ENCODE data around the gene HUNK.
"Not testable (repeated sequence)": the region's sequence is repeated elsewhere in the genome, so short reads cannot be mapped to it uniquely, and the experiment has no call there.

Gene HUNK

DNA sequence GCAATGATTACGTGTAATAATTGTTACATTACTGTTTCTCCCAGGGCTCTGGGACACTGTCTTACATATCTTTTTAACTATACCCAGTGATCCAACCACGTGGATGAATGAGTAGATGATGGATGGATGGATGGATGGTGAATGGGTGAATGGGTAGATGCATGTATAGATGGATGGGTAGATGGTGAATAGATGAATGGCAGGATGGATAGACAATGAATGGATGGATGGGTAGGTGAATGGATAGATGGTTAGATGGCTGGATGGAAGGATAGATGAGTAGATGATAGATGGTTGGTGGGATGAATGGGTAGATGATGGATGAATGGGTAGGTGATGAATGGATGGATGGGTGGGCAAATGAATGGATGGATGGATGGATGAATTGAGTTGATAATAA is 135.9 kb downstream of the HUNK start:
- DNase-seq, result no peak

DNA sequence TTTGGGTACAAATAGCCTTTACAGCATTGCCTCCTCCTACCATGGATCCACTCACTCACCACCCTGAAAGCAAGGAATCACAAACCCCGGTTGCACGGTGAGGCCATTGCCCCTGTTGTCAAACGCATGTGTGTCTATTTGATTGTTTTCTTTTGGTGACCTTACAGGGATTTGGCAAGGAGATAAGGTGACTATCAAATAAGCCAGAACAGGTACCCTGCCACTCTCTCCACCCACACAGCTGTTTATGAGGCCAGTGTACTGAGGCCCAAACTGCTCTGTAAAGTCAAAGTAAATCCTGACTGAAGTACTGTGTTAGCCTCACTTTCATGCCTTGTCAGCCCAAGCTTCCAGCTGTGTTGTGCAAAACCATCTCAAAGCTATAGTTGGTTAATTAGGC is 136.4 kb downstream of the HUNK start:
- DNase-seq, result no peak

DNA sequence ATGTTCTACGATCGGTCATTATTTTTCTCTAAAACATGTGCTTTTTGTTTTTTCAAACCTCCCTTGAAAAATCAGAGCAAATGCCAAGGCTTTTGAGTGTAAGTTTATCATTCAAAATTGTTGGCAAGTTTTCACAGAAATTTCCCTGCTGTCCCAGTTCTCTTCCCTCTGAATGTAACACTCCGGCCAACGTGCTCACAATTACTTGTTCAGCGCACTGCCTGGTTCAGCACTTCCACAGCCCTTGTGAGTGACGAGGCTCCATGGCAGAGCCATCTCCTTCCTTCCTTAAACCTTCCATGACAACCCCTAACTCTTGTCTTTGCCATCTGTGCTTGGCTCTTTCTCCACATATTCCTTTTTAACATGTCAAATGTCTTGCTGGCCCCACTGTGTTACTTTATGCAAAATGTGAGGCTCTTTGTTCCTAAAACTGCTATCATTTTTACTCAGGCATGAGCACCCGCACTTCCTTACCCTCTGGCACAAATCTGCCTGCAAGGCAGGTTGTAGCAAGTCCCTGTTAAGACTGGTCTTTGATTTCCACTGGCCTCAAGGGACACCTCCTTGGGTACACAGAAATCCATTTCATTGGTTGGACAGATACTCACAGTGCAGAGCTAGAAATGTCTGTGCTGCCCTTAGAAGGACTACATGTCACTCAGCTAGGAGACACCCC is 142.8 kb downstream of the HUNK start:
- DNase-seq, result no peak

DNA sequence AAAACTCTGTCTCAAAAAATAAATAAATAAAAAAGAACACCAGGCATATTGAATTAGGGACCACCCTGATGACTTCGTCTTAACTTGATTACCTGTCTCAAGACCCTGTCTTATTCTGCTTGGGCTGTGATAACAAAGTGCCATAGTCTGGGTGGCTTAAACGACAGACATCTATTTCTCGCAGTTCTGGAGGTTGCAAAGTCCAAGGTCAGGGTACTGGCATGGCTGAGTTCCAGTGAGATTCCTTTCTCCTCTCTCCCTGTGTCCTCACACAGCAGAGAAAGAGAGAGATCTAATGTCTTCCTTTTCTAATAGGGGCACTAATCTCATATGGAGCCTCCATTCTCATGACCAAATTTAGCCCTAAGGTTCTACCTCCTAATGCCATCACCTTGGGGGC is 145.6 kb downstream of the HUNK start:
- DNase-seq, result no peak

DNA sequence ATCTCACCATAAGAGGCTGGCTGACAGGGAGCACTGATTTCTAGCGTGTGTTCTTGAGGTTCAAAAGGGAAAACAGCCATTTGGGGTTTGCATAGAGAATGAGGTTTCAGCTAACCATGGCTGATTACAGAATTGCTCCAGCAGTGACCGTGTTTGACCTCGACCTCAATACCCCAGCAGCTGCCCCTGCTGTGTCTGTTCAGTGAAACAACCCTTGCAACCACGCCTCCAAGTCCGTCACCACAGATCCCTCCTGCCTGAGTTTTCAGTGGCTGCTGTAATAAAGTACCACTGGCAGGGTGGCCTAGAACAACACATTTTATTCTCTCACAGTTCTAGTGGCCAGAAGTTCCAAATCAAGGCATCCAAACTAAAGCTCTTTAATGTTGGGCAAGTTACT is 147.7 kb downstream of the HUNK start:
- DNase-seq, result no peak

DNA sequence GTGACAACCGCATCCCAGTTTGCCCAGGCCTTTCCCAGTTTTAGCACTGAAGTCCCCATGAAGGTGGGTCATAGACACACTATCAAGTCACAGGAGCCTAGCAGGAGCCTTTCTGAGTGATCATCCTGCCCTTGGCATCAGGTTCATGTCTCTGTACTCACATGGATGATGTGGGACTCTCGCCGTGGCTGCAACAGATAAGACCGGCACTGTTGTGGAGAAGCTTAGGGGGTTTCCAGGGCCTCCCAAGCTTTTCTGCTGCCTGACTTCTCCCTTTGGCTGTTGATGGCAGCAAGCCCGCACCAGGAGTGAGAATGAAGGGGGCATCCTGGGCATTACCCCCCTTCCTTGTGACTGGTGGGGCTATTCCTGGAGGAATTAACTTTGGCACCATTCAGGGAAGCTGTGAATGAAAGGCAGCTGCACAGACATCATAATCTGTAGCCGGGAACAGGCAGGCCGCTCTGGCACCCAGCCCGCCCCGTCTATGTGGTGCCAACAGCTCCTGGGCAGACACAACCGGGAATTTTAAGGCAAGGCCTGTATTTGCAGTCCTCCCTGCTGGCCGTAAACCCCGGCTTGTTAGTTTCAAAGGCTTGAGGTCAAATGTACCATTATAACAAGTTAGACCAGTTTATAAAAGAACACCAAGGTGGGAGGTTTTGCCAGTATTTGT is 148.6 kb downstream of the HUNK start:
- no peak for DNase-seq

DNA sequence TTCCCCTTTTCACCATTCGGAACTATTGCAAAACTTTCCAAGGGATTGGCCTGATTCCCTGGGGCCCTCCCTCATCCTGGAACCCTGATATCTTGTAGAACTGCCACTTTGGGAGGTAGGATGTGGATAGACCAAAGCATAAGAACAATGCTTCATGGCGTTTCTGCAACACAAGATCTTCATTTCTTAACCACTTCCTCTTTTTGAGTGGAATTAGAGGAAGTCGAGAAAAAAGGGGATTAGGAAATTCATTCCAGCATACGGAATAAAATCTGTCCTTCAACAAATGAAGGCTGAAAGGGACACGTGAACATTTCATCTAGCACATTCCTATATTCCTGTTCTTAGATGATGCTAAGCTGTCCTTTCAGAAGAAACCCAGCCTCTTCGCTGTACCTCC is 149.3 kb downstream of the HUNK start:
- DNase-seq, result peak; percentile 50

DNA sequence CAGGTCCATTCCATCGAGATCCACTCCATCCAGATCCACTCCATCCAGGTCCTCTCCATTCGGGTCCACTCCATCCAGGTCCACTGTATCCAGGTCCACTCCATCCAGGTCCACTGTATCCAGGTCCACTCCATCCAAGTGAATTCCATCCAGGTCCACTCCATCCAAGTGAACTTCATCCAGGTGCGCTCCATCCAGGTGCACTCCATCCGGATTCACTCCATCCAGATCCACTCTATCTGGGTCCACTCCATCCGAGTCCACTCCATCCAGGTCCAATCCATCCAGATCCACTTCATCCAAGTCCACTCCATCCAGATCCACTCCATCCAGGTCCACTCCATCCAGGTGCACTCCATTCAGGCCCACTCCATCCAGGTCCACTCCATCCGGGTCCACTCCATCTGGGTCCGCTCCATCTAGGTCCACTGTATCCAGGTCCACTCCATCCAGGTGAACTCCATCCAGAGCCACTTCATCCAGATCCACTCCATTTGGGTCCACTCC is 157.4 kb downstream of the HUNK start:
- no peak for DNase-seq

DNA sequence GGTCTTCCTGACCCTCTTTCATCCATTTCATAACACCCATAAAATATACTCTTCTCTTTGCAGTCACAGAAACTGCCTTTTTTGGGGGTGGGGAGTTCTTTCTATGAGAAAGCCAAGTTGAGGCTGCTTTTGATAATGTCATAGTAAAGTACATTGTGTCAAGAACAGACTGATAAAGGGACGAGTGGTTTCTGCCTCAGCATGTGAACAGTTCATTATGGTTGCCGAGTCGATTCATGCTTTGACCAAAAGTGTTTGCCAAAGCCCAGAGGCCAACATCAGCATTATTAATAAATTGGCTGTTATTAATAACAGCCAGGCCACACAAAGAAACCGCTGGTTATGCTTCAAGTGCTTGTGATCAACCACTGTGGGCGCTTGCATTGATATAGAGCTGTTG is 162.0 kb downstream of the HUNK start:
- DNase-seq, result no peak

DNA sequence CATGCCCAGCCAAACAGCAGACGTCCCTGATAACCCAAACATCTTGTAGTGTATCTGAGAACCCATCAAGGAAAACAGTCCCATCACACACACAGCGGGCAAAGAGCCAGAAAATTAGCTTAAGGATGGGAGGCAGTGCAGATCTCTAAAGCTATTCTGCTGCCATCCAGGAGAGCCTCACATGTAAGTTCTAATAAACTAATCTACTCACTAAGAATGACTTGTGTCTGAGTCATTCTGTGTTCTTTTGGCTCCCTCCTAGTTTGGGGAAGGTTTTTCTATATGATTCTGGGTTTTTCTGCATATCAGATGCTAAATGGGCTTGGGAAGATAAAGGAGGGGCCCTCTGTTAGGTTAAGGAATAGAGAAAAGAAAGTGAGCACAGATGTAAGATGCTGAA is 162.8 kb downstream of the HUNK start:
- DNase-seq, result no peak

DNA sequence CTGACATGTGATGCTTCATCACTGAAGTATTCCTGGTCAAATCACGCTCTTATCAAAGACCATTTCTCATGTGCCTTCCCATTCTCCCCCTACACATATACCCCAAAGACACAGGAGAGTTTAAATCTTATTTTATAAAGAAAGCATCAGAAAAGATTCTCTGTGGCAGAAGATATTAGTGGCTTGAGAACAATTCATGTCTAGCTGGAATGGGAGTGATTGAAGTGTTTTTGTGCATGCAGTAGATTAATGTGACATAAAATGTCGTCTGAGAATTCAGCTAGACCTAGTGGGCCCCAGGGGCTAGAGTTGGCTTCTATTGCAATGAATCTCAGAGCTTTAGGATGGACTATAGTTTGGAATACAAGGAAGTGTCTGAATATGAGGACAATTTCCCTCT is 163.9 kb downstream of the HUNK start:
- DNase-seq, result no peak

DNA sequence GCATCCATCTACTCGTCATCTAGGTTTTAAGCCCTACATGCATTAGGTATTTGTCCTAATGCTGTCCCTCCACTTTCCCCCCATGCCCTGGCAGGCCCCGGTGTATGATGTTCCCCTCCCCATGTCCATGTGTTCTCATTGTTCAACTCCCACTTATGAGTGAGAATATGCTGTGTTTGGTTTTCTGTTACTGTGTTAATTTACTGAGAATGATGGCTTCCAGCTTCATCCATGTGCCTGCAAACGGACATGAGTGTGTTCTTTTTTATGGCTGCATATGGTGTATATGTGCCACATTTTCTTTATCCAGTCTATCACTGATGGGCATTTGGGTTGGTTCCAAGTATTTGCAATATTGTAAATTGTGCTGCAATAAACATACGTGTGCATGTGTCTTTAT is 165.9 kb downstream of the HUNK start:
- not testable (repeated sequence) for DNase-seq

DNA sequence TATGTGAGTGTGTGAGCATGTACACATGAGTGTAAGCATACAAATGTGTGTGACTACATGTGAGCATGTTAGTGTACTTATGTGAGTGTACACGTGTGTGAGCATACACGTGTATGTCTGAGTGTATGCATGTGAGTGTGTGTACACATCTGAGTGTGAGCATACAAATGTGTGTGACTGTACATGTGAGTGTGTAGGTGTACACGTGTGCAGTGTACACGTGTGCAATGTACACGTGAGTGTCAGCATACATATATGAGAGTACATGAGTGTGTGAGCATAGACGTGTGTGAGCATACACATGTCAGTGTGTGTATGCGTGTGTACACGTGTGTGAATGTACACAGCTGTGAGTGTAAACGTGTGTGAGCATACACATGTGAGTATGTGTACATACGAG is 170.6 kb downstream of the HUNK start:
- no peak for DNase-seq

DNA sequence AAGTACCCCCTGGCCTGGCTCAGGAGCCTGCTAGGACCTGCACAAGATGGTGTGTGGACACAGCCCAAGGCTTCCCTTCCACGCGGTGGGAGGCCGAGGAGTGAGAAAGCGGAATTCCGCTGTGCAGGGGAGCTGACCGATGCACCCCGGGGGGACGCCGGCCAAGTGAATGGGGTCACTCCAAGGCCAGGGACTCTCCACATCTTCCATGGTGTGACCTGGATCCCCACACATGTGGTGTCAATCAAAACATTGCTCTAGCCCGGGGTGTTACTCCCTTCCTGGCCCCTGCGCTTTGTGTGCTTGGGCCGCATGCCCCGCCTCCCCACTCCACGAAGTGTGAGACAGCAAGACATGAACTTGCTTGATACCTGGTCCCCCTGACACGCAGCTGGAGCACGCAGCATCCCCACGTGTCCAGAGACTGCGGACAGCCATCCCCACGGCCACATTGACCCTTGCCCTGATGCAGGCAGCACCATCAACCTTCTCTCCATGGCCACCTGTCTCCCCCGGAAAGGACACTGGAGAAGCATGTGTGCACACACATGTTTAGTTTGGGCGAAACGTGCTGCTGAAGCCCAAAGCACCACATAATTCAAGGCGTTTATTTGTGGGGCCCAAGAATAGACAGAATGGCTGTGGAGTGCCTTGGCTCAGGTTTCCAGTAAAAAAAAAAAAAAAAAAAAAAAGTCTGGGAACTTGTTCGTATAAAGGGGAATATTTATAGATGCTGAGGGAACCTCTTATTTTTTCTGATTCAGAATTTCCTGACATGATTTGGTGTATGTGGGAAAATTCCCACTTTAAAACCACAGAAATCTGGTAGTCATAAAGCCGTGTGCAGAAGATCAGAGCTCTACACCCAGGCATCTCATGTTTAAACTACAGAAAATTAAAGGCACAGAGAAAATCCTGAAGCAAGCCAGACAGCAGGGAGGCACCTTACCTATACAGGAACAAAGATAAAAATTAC is 171.7 kb downstream of the HUNK start:
- no peak for DNase-seq

DNA sequence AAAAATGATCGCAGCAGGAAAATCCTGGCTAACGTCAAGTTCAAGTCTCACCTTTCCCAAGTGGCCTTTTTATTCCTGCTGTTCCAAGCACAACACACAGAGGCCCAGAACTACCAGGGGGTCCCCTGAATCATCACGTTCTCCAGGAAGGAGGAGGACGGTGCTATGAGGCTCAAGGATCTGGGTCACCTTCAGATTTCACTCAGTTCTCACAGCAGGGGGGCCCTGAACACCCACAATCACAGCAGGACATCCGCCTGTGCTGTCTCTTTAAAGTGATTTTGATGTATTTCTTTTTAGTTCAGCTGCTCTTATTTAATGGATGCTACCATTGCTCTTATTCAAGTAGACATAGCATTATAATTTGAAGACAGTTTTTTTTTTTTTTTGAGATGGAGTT is 173.4 kb downstream of the HUNK start:
- no peak for DNase-seq

DNA sequence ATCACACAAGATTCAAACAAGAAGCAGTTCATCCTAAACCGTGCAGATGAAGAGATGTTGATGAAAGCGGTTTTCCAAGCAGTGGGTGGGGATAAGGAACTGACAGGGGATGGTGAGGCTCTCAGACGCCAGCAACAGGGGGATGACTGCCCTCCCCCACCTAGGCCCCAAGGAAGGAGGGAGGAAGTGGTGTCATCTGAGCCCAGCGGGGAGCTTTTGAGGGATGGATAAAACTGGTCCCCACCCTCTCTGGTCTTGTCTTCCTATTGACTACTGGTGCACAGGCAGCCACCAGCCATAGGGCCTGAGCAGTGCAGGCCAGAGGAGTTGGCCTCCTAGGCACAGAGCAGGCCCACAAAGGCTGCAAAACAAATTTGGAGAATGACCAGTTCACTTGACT is 175.5 kb downstream of the HUNK start:
- DNase-seq, result no peak

All from OCI-M1 (cell line).